Kidney epithelial cell (primary cell): Measurements from ENCODE around the gene KIAA2012. TPM values are rescaled to one million over a fixed set of nuclear protein-coding genes. Genes with fewer than 3 reads are reported as not detected.

Experiments used
- DNase-seq: peaks from one replicate; pipeline ENCODE4 v3.0.0-alpha.2; 2010; ENCODE audit warnings: low read depth
- H3K27me3 ChIP-seq: 2 replicates; pipeline ENCODE4 v1.6.0; 2011; ENCODE audit warnings: low read length; ENCODE audit not compliant: control insufficient read depth, insufficient read depth
- H3K36me3 ChIP-seq: 2 replicates; pipeline ENCODE4 v1.5.1; 2011; ENCODE audit warnings: low read length; ENCODE audit not compliant: control insufficient read depth, insufficient read depth
- H3K4me3 ChIP-seq: 2 replicates; pipeline ENCODE4 v1.5.1; 2011; ENCODE audit warnings: low read depth, mild to moderate bottlenecking, control low read depth, low read length
- CTCF ChIP-seq: IDR thresholded peaks from 2 replicates; pipeline ENCODE4 v1.5.1; 2011; ENCODE audit warnings: mild to moderate bottlenecking, moderate library complexity, low read length, control low read depth, inconsistent platforms; ENCODE audit not compliant: insufficient read depth, poor library complexity, severe bottlenecking
- total RNA-seq: library from RNA; depleted of rRNA; stranded (reverse); fragments of >200 nt; gene quantifications from 2 replicates; pipeline ENCODE4 v1.2.3, GENCODE V29; 2015

KIAA2012 gene
- total RNA-seq, 1 donor from 2014 or later: not detected

GRCh38 chr2:202193881-202194353 lies 120.9 kb downstream of the KIAA2012 start:
- no peak for TF ChIP-seq CTCF
- no peak overlapping the region for H3K4me3 ChIP-seq
- no peaks in the 10 kb centered on the region for H3K36me3 ChIP-seq
- no peak for DNase-seq
- H3K27me3 ChIP-seq: no peaks in the 10 kb centered on the region

- DNase-seq: no peak
- H3K36me3 ChIP-seq: no peaks in the 10 kb centered on the region
- TF ChIP-seq CTCF: no peak
- no peak overlapping the region for H3K4me3 ChIP-seq
- no peaks in the 10 kb centered on the region for H3K27me3 ChIP-seq
Observed at GRCh38 chr2:202194418-202194817, 121.4 kb downstream of the KIAA2012 start.

DNA sequence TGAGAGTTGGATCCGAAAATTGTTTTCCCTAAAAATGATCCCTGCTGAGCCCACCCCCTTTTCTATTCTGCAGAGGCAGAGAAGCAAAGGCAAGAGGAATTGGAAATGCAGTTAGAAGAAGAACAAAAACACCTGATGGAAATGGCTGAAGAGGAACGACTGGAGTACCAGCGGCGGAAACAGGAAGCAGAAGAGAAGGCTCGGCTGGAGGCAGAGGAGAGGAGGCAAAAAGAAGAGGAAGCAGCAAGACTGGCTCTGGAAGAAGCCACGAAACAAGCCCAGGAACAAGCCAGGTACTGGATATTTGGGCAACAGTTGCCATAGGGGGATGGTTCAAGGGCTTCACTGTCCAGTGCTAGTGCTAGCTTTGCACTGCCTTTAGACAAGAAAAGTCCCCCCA lies 123.7 kb downstream of the KIAA2012 start:
- H3K4me3 ChIP-seq: no peak overlapping the region
- no peak for TF ChIP-seq CTCF
- DNase-seq: no peak

DNA sequence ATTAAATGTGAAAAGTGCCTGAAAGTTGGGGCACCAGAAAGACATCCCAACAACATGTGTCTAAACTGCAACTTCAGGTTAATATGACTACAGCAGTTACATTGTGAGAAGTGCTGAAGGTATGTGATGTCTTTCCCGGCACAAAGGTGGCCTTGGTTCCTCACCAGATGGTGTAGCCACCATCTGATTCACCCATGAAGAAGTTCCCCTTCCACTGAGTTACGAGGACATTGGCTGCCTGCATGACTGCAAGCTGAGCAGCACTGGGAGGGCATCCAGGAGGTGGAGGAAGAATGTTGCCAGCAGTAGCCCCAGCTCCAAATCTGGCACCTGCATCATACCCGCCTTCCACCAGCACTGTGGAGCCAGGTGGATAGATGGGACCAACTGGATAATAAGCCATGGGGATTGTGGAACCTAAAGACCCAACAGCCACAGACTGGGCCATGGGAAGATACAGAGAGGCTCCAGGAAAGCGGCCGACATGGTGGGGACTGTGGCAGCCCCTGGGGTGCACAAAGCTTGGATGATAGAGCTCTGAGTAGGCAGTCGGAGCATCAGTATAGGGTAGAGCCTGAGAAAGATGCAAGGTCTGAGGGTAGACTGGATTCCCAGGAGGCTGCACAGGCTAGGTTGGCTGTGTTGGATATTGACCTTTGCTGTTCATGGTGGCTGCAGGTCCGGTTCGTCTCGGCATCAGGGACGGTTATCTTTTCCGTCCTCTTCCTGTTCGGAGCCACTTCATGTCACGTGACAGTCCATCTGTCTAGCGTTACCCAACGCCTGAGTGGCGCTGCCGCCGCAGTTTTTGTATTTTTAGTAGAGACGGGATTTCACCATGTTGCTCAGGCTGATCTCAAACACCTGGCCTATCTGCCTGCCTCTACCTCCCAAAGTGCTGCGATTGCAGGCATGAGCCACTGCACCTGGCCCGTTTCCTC lies 128.4 kb downstream of the KIAA2012 start:
- no peak overlapping the region for H3K4me3 ChIP-seq
- no peak for DNase-seq
- no peak for TF ChIP-seq CTCF
- H3K36me3 ChIP-seq: no peaks in the 10 kb centered on the region
- H3K27me3 ChIP-seq: no peaks in the 10 kb centered on the region

More for the DNA sequence above, 123.7 kb downstream of the KIAA2012 start:
- no peaks in the 10 kb centered on the region for H3K36me3 ChIP-seq
- H3K27me3 ChIP-seq: no peaks in the 10 kb centered on the region

GRCh38 chr2:202203348-202203747 lies 130.3 kb downstream of the KIAA2012 start:
- DNase-seq: no peak
- H3K36me3 ChIP-seq: no peaks in the 10 kb centered on the region
- no peak for TF ChIP-seq CTCF
- no peak overlapping the region for H3K4me3 ChIP-seq
- no peaks in the 10 kb centered on the region for H3K27me3 ChIP-seq
